Measurements from ENCODE around the gene TRAF3.
"Not testable (repeated sequence)": the region's sequence is repeated elsewhere in the genome, so short reads cannot be mapped to it uniquely, and the experiment has no call there.

The TRAF3 gene

GRCh38 chr14:102822887-102823286, 45.6 kb downstream of the TRAF3 start:
- not testable (repeated sequence) for H2BK5ac ChIP-seq (ENCODE audit: low read length); H4K5ac ChIP-seq (ENCODE audit: low read length); H3K23ac ChIP-seq (ENCODE audit: low read length); H3K9ac ChIP-seq (ENCODE audit: low read length); H3K4me2 ChIP-seq (ENCODE audit: low read length); H3K56ac ChIP-seq (ENCODE audit: low read length); H3K4me3 ChIP-seq (ENCODE audit: low read length); H2BK120ac ChIP-seq (ENCODE audit: low read depth, low read length); H3K18ac ChIP-seq (ENCODE audit: low read length); H3K79me2 ChIP-seq (ENCODE audit: control insufficient read depth, insufficient read depth, low read length); H2BK15ac ChIP-seq (replicated peaks; ENCODE audit: low read depth); H4K8ac ChIP-seq (ENCODE audit: low read depth, low read length); H2AK5ac ChIP-seq (ENCODE audit: low read length); DNase-seq; H3K27me3 ChIP-seq (ENCODE audit: insufficient read depth, low read length, poor library complexity); H3K79me1 ChIP-seq (ENCODE audit: low read length); H3K36me3 ChIP-seq (ENCODE audit: control insufficient read depth, insufficient read depth, low read length); H3K27ac ChIP-seq (ENCODE audit: low read depth, low read length); H3K4me1 ChIP-seq (ENCODE audit: control insufficient read depth, low read depth, low read length); H3K4ac ChIP-seq (ENCODE audit: low read depth, low read length)
- WGBS (ENCODE audit: extremely low coverage, insufficient coverage, low lambda C conversion rate) = no CpG with 5 or more reads among the region's 6 CpGs

GRCh38 chr14:102823546-102823945, 46.3 kb downstream of the TRAF3 start:
- Histone ChIP-seq H3K27me3 (ENCODE audit: insufficient read depth, low read length, poor library complexity) (no peaks in the 10 kb centered on the region), H4K5ac (ENCODE audit: low read length) (no peak overlapping the region), H3K4me1 (ENCODE audit: control insufficient read depth, low read depth, low read length) (peaks cover 2% of the 10 kb centered on the region), H2BK120ac (ENCODE audit: low read depth, low read length) (no peak overlapping the region), H3K36me3 (ENCODE audit: control insufficient read depth, insufficient read depth, low read length) (no peaks in the 10 kb centered on the region), H3K56ac (ENCODE audit: low read length) (no peak overlapping the region), H3K23ac (ENCODE audit: low read length) (no peak overlapping the region), H3K4me3 (ENCODE audit: low read length) (no peak overlapping the region), H3K79me1 (ENCODE audit: low read length) (no peaks in the 10 kb centered on the region), H3K4ac (ENCODE audit: low read depth, low read length) (no peak overlapping the region), H2BK15ac (replicated peaks; ENCODE audit: low read depth) (no peak overlapping the region), H2BK5ac (ENCODE audit: low read length) (no peak overlapping the region), H2AK5ac (ENCODE audit: low read length) (no peak overlapping the region), H3K27ac (ENCODE audit: low read depth, low read length) (no peak overlapping the region), H3K18ac (ENCODE audit: low read length) (no peak overlapping the region), H3K9ac (ENCODE audit: low read length) (no peak overlapping the region), H3K79me2 (ENCODE audit: control insufficient read depth, insufficient read depth, low read length) (peaks cover 2% of the 10 kb centered on the region), H4K8ac (ENCODE audit: low read depth, low read length) (no peak overlapping the region), H3K4me2 (ENCODE audit: low read length) (no peak overlapping the region)
- no CpG with 5 or more reads among the region's 5 CpGs for WGBS (ENCODE audit: extremely low coverage, insufficient coverage, low lambda C conversion rate)
- DNase-seq = no peak

GRCh38 chr14:102824832-102825231, 47.6 kb downstream of the TRAF3 start:
- DNase-seq = no peak
- Histone ChIP-seq H3K79me1 (ENCODE audit: low read length) (no peaks in the 10 kb centered on the region), H3K4ac (ENCODE audit: low read depth, low read length) (no peak overlapping the region), H3K27ac (ENCODE audit: low read depth, low read length) (no peak overlapping the region), H3K4me1 (ENCODE audit: control insufficient read depth, low read depth, low read length) (no peaks in the 10 kb centered on the region), H2AK5ac (ENCODE audit: low read length) (no peak overlapping the region), H3K56ac (ENCODE audit: low read length) (no peak overlapping the region), H3K4me3 (ENCODE audit: low read length) (no peak overlapping the region), H3K27me3 (ENCODE audit: insufficient read depth, low read length, poor library complexity) (no peaks in the 10 kb centered on the region), H3K4me2 (ENCODE audit: low read length) (no peak overlapping the region), H3K79me2 (ENCODE audit: control insufficient read depth, insufficient read depth, low read length) (peaks cover 2% of the 10 kb centered on the region), H3K23ac (ENCODE audit: low read length) (no peak overlapping the region), H3K9ac (ENCODE audit: low read length) (no peak overlapping the region), H2BK15ac (replicated peaks; ENCODE audit: low read depth) (no peak overlapping the region), H3K36me3 (ENCODE audit: control insufficient read depth, insufficient read depth, low read length) (no peaks in the 10 kb centered on the region), H4K5ac (ENCODE audit: low read length) (no peak overlapping the region), H4K8ac (ENCODE audit: low read depth, low read length) (no peak overlapping the region), H2BK120ac (ENCODE audit: low read depth, low read length) (no peak overlapping the region), H2BK5ac (ENCODE audit: low read length) (no peak overlapping the region), H3K18ac (ENCODE audit: low read length) (no peak overlapping the region)
- no CpG with 5 or more reads among the region's 8 CpGs for WGBS (ENCODE audit: extremely low coverage, insufficient coverage, low lambda C conversion rate)

DNA sequence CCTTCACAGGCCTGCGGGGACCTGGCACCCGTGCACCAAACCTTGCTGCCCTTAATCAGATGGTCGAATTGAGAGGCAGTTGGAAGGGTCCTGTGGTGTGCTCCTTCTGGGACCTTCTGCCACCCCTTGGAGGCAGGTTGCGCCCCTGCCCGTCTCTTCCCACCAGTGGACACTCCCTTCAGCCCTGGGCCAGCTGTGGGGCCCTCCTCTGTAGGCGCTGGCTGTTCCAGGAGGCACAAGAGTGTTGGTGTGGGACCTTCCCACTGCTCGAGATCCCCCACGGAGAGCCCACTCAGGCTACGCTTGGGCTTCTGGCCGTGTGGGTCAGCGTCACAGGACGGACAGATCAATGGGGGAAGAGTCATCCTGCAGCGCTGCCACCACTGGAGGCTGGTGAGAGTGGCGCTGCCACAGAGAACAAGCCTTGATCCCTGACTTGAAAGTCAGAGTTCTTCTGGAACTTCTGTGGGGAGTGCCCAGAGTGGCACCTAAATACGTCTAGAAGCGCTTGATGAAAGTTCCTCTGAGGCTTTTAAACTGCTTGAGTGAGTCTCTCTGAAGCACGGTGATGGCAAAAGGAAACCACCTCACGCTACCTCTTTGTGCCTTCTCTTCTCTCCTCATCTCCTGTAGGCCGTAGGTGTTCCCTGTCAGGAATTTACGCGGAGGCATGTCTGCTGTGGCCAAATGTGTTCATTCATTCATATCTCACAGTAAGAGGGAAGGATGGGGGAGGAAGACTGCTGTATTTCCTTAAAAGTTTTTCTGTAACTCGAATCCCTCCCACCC, 48.3 kb downstream of the TRAF3 start:
- no peak overlapping the region for H2BK5ac ChIP-seq (ENCODE audit: low read length)
- no CpG with 5 or more reads among the region's 22 CpGs for WGBS (ENCODE audit: extremely low coverage, insufficient coverage, low lambda C conversion rate)
- H3K4ac ChIP-seq (ENCODE audit: low read depth, low read length) = no peak overlapping the region
- no peak overlapping the region for H2BK120ac ChIP-seq (ENCODE audit: low read depth, low read length)
- H2AK5ac ChIP-seq (ENCODE audit: low read length) = no peak overlapping the region
- no peak overlapping the region for H3K4me2 ChIP-seq (ENCODE audit: low read length)
- H3K23ac ChIP-seq (ENCODE audit: low read length) = no peak overlapping the region
- H3K18ac ChIP-seq (ENCODE audit: low read length) = no peak overlapping the region
- no peak overlapping the region for H4K8ac ChIP-seq (ENCODE audit: low read depth, low read length)
- H3K27ac ChIP-seq (ENCODE audit: low read depth, low read length) = no peak overlapping the region
- no peak overlapping the region for H2BK15ac ChIP-seq (replicated peaks; ENCODE audit: low read depth)
- no peak overlapping the region for H3K56ac ChIP-seq (ENCODE audit: low read length)
- no peaks in the 10 kb centered on the region for H3K79me1 ChIP-seq (ENCODE audit: low read length)
- DNase-seq = no peak
- no peaks in the 10 kb centered on the region for H3K27me3 ChIP-seq (ENCODE audit: insufficient read depth, low read length, poor library complexity)
- H3K4me3 ChIP-seq (ENCODE audit: low read length) = no peak overlapping the region
- H3K36me3 ChIP-seq (ENCODE audit: control insufficient read depth, insufficient read depth, low read length) = no peaks in the 10 kb centered on the region
- H3K79me2 ChIP-seq (ENCODE audit: control insufficient read depth, insufficient read depth, low read length) = peaks cover 2% of the 10 kb centered on the region
- no peak overlapping the region for H4K5ac ChIP-seq (ENCODE audit: low read length)
- H3K4me1 ChIP-seq (ENCODE audit: control insufficient read depth, low read depth, low read length) = no peaks in the 10 kb centered on the region
- no peak overlapping the region for H3K9ac ChIP-seq (ENCODE audit: low read length)

DNA sequence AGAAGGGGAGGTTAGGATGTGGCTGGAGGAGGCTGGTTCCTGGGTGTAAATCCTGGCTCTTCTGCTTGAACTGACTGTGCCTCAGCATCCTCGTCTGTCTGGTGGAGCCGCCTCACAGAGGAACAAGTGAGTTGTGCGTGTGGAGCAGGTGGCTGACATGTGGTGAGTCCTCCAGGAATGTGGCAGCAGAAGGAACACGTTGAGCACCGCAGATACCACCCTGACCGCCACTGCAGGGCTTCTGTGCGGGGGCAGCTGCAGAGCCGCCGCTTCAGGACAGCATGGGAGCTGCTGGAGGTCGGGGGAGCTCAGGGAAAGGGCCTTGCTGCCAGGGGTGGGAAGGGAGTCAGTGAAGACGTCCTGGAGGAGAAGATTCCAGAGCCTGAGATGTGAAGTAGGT, 48.9 kb downstream of the TRAF3 start:
- WGBS (ENCODE audit: extremely low coverage, insufficient coverage, low lambda C conversion rate) = no CpG with 5 or more reads among the region's 11 CpGs
- H3K4me1 ChIP-seq (ENCODE audit: control insufficient read depth, low read depth, low read length) = no peaks in the 10 kb centered on the region

More for the DNA sequence above, 48.9 kb downstream of the TRAF3 start:
- Histone ChIP-seq H3K56ac (ENCODE audit: low read length) (no peak overlapping the region), H3K79me1 (ENCODE audit: low read length) (no peaks in the 10 kb centered on the region), H4K8ac (ENCODE audit: low read depth, low read length) (no peak overlapping the region), H2BK120ac (ENCODE audit: low read depth, low read length) (no peak overlapping the region), H2AK5ac (ENCODE audit: low read length) (no peak overlapping the region), H3K36me3 (ENCODE audit: control insufficient read depth, insufficient read depth, low read length) (no peaks in the 10 kb centered on the region), H3K4me2 (ENCODE audit: low read length) (no peak overlapping the region), H3K23ac (ENCODE audit: low read length) (no peak overlapping the region), H3K9ac (ENCODE audit: low read length) (no peak overlapping the region), H2BK15ac (replicated peaks; ENCODE audit: low read depth) (no peak overlapping the region), H2BK5ac (ENCODE audit: low read length) (no peak overlapping the region), H4K5ac (ENCODE audit: low read length) (no peak overlapping the region), H3K18ac (ENCODE audit: low read length) (no peak overlapping the region), H3K27me3 (ENCODE audit: insufficient read depth, low read length, poor library complexity) (no peaks in the 10 kb centered on the region), H3K4ac (ENCODE audit: low read depth, low read length) (no peak overlapping the region), H3K79me2 (ENCODE audit: control insufficient read depth, insufficient read depth, low read length) (peaks cover 2% of the 10 kb centered on the region), H3K27ac (ENCODE audit: low read depth, low read length) (no peak overlapping the region), H3K4me3 (ENCODE audit: low read length) (no peak overlapping the region)
- no peak for DNase-seq
